ENCODE data around the gene PPP4R3B. TPM values are rescaled to one million over a fixed set of nuclear protein-coding genes. Genes with fewer than 3 reads are reported as not detected.
A peak's percentile ranks its signal among the peaks of the same experiment; 100 is the strongest.

The PPP4R3B gene
- total RNA-seq, 1 donor from 2014 or later = 42.9 TPM

DNA sequence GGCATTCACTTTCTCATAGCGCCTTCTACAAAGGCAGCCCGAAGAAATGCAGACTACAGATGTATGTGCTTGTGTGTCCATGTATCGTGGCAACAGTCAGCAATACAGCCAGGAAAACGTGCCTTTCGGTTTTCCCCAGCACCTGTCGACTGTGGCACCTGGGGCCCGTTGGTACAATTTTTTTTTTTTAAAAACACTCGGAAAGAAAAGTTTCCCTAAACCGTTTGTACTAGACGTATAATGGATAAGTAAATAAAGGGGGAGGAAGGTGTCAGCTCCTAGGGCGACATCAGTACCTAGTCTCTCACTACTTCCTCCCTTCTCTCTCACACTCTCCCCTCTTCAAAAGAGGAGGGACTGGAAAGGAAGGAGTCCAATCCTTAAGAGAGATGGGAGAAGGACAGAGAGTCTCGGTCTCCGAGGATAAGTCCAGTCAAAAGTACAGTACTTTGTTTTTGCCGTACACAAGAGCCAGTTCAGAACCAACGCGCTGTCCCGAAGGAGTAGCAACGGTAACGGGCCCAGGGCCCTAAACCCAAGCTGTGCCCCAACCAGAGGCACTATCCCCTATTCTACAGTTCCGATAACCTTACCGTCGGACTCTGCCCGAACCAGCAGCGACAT lies 759 bp downstream of the PPP4R3B start:
- H3K27me3 ChIP-seq (ENCODE audit: control insufficient read depth, insufficient read depth, low read length) = no peaks in the 10 kb centered on the region
- peaks cover 3% of the 10 kb centered on the region for H3K36me3 ChIP-seq (ENCODE audit: control insufficient read depth, insufficient read depth, low read length)
- DNase-seq (ENCODE audit: low read depth) (peak; percentile 57), FAIRE-seq (no peak)
- TF ChIP-seq, protein P1, sequence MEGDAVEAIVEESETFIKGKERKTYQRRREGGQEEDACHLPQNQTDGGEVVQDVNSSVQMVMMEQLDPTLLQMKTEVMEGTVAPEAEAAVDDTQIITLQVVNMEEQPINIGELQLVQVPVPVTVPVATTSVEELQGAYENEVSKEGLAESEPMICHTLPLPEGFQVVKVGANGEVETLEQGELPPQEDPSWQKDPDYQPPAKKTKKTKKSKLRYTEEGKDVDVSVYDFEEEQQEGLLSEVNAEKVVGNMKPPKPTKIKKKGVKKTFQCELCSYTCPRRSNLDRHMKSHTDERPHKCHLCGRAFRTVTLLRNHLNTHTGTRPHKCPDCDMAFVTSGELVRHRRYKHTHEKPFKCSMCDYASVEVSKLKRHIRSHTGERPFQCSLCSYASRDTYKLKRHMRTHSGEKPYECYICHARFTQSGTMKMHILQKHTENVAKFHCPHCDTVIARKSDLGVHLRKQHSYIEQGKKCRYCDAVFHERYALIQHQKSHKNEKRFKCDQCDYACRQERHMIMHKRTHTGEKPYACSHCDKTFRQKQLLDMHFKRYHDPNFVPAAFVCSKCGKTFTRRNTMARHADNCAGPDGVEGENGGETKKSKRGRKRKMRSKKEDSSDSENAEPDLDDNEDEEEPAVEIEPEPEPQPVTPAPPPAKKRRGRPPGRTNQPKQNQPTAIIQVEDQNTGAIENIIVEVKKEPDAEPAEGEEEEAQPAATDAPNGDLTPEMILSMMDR (IDR thresholded peaks at IDR 0.05; ENCODE audit: insufficient read depth, low read length, severe bottlenecking) = no peak
- peak overlapping the region; percentile 90 for H3K4me3 ChIP-seq (ENCODE audit: low read depth, low read length)

GRCh38 chr2:55611997-55612396 lies 5.4 kb downstream of the PPP4R3B start:
- no peak overlapping the region for H3K4me3 ChIP-seq (ENCODE audit: low read depth, low read length)
- H3K27me3 ChIP-seq (ENCODE audit: control insufficient read depth, insufficient read depth, low read length) = no peaks in the 10 kb centered on the region
- TF ChIP-seq, protein P1 (IDR thresholded peaks at IDR 0.05; ENCODE audit: insufficient read depth, low read length, severe bottlenecking) = no peak
- peaks cover 2% of the 10 kb centered on the region for H3K36me3 ChIP-seq (ENCODE audit: control insufficient read depth, insufficient read depth, low read length)
- DNase-seq (ENCODE audit: low read depth) (no peak), FAIRE-seq (no peak)

DNA sequence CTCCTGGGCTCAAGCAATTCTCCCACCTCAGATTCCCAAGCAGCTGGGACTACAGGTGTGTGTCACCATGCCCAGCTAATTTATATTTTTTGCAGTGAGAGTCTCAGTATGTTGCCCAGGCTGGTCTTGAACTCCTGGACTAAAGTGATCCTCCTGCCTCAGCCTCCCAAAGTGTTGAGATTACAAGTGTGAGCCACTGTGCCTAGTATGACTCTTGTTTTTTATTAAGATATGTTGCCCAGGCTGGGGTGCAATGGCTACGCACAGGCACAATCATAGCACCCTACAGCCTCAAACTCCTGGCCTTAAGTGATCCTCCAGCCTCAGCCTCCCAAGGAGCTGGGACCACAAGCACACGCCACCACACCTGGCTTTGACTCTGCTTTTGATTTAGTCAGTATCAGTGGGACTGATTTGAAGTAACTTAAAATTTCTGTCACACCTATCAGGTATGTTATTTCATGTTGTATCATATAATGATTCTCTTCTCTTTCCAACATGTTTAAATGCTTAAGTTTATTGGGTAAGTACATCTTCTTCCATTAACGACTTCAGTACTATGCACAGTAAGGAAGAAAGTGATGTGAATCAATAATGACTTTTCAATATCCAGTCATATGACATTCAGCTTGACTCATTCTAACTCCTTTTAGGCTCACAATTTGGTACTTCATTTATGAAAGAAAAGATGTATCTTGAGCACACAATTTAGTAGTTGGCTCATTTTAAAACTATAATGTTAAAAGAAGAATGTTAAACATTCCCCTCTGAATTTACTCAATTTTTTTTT lies 6.3 kb downstream of the PPP4R3B start:
- H3K4me3 ChIP-seq (ENCODE audit: low read depth, low read length) = no peak overlapping the region
- H3K27me3 ChIP-seq (ENCODE audit: control insufficient read depth, insufficient read depth, low read length) = no peaks in the 10 kb centered on the region
- TF ChIP-seq, protein P1 (IDR thresholded peaks at IDR 0.05; ENCODE audit: insufficient read depth, low read length, severe bottlenecking) = no peak
- no peak for FAIRE-seq
- H3K36me3 ChIP-seq (ENCODE audit: control insufficient read depth, insufficient read depth, low read length) = peaks cover 2% of the 10 kb centered on the region
- DNase-seq (ENCODE audit: low read depth) = no peak

GRCh38 chr2:55609938-55610578 lies 7.4 kb downstream of the PPP4R3B start:
- DNase-seq (ENCODE audit: low read depth) = no peak
- peaks cover 2% of the 10 kb centered on the region for H3K36me3 ChIP-seq (ENCODE audit: control insufficient read depth, insufficient read depth, low read length)
- no peak for FAIRE-seq
- H3K27me3 ChIP-seq (ENCODE audit: control insufficient read depth, insufficient read depth, low read length) = no peaks in the 10 kb centered on the region
- TF ChIP-seq, protein P1 (IDR thresholded peaks at IDR 0.05; ENCODE audit: insufficient read depth, low read length, severe bottlenecking) = no peak
- no peak overlapping the region for H3K4me3 ChIP-seq (ENCODE audit: low read depth, low read length)

- H3K36me3 ChIP-seq (ENCODE audit: control insufficient read depth, insufficient read depth, low read length) = peaks cover 2% of the 10 kb centered on the region
- no peak overlapping the region for H3K4me3 ChIP-seq (ENCODE audit: low read depth, low read length)
- no peak for DNase-seq (ENCODE audit: low read depth)
- H3K27me3 ChIP-seq (ENCODE audit: control insufficient read depth, insufficient read depth, low read length) = no peaks in the 10 kb centered on the region
- no peak for FAIRE-seq
- TF ChIP-seq, protein P1 (IDR thresholded peaks at IDR 0.05; ENCODE audit: insufficient read depth, low read length, severe bottlenecking) = no peak
These were observed 8.1 kb downstream of the PPP4R3B start for GRCh38 chr2:55609193-55609794.

All from bronchial epithelial cell (primary cell).